Endothelial cell of umbilical vein (primary cell): ENCODE measurements around the gene ADGRD2. TPM values are rescaled to one million over a fixed set of nuclear protein-coding genes. Genes with fewer than 3 reads are reported as not detected.

ENCODE experiments used
- BruUV-seq: library from RNA; stranded (reverse); fragments of 400-500 nt; replicated peaks from 2 replicates; lab custom pipeline; 2021; lab: Mats Ljungman, UMichigan
- CTCF ChIA-PET: fragments of 300-600, 350-600 bp; sonication (Branson Sonifier 250); formaldehyde crosslinking; loops from one replicate; lab custom pipeline; 2021; ENCODE audit warnings: antibody characterized with exemption, inconsistent platforms; lab: Charles Lee
- POLR2A ChIA-PET: fragments of 300-600, 350-600 bp; sonication (Branson Sonifier 250); formaldehyde crosslinking; loops from one replicate; lab custom pipeline; 2021; ENCODE audit warnings: antibody characterized with exemption, inconsistent platforms; lab: Charles Lee
- DNase-seq: peaks from one replicate; pipeline ENCODE4 v3.0.0-alpha.2; 2011; ENCODE audit warnings: low read depth, low spot score
- FAIRE-seq: peaks from 2 replicates; lab custom pipeline; 2011; peaks lifted over from hg19 to GRCh38; lab: Jason Lieb, UNC
- H2AFZ ChIP-seq: 2 replicates; pipeline ENCODE4 v1.6.0; 2012; ENCODE audit warnings: low read depth, low read length, control low read depth, inconsistent platforms
- H3K27ac ChIP-seq: 2 replicates; pipeline ENCODE4 v1.5.1; 2011; ENCODE audit warnings: low read depth, mild to moderate bottlenecking, control low read depth, low read length, moderate library complexity; ENCODE audit not compliant: insufficient read depth
- H3K27me3 ChIP-seq, 2 experiments: 2 replicates each; pipeline versions ENCODE4 v1.6.0 to v1.6.1; 2011; ENCODE audit warnings: low read length in 2 of 2, mixed read lengths in 1 of 2; ENCODE audit not compliant: control insufficient read depth in 2 of 2, insufficient read depth in 2 of 2
- H3K36me3 ChIP-seq, 2 experiments: 2 replicates in 1 of 2; 3 replicates in 1 of 2; pipeline ENCODE4 v1.5.1; 2011; ENCODE audit warnings: low read length in 2 of 2, mild to moderate bottlenecking in 1 of 2, moderate library complexity in 1 of 2; ENCODE audit not compliant: control insufficient read depth in 2 of 2, insufficient read depth in 2 of 2; ENCODE audit errors: extremely low read depth in 1 of 2
- H3K4me1 ChIP-seq: 3 replicates; pipeline ENCODE4 v1.5.1; 2011; ENCODE audit warnings: mild to moderate bottlenecking, low read length; ENCODE audit not compliant: control insufficient read depth, insufficient read depth; ENCODE audit errors: extremely low read depth
- H3K4me2 ChIP-seq: 2 replicates; pipeline ENCODE4 v1.6.1; 2011; ENCODE audit warnings: low read length, control low read depth, mixed read lengths; ENCODE audit not compliant: insufficient read depth
- H3K4me3 ChIP-seq, 3 experiments: fragments of 200-600 bp in 1 of 3; sonication (generic), shearing (Covaris generic) in 1 of 3; replicated peaks in 1 of 3; 2 replicates each; pipeline ENCODE4 v1.5.1; 2011 to 2016; ENCODE audit warnings: control low read depth in 3 of 3, low read length in 3 of 3, mild to moderate bottlenecking in 2 of 3, inconsistent platforms in 1 of 3, low read depth in 1 of 3, moderate library complexity in 1 of 3; ENCODE audit not compliant: insufficient read depth in 1 of 3
- H3K79me2 ChIP-seq: 2 replicates; pipeline ENCODE4 v1.6.0; 2012; ENCODE audit warnings: low read length, inconsistent platforms; ENCODE audit not compliant: control insufficient read depth, insufficient read depth
- H3K9ac ChIP-seq: replicated peaks from 2 replicates; pipeline ENCODE3; 2011; ENCODE audit warnings: low read length, control low read depth; ENCODE audit not compliant: insufficient read depth; ENCODE audit errors: extremely low read depth
- H3K9me1 ChIP-seq: replicated peaks from 3 replicates; pipeline ENCODE4 v1.6.0; 2011; ENCODE audit warnings: mild to moderate bottlenecking, low read length; ENCODE audit not compliant: control insufficient read depth, insufficient read depth; ENCODE audit errors: extremely low read depth
- H3K9me3 ChIP-seq: replicated peaks from 2 replicates; pipeline ENCODE4 v1.5.1; 2012; ENCODE audit warnings: low read length, inconsistent platforms; ENCODE audit not compliant: control insufficient read depth, insufficient read depth
- H4K20me1 ChIP-seq: replicated peaks from 2 replicates; pipeline ENCODE3; 2011; ENCODE audit warnings: mild to moderate bottlenecking, low read length; ENCODE audit not compliant: control insufficient read depth, insufficient read depth; ENCODE audit errors: extremely low read depth
- CTCF ChIP-seq, 2 donors: IDR thresholded peaks; 1 replicate in 1 of 2; 2 replicates in 1 of 2; pipeline ENCODE4 v1.5.1; 2011; ENCODE audit warnings: low read length in 2 of 2, mild to moderate bottlenecking in 2 of 2, moderate library complexity in 2 of 2, control low read depth in 1 of 2, inconsistent platforms in 1 of 2, low read depth in 1 of 2; ENCODE audit not compliant: insufficient read depth in 1 of 2; ENCODE audit errors: extremely low read depth in 1 of 2
- EZH2 ChIP-seq: IDR thresholded peaks from 2 replicates; pipeline ENCODE4 v1.6.1; 2012; ENCODE audit warnings: borderline replicate concordance, low read depth, mild to moderate bottlenecking, moderate library complexity, low read length, inconsistent platforms; ENCODE audit not compliant: severe bottlenecking
- FOS ChIP-seq: IDR thresholded peaks from 2 replicates; pipeline ENCODE4 v1.6.1; 2011; ENCODE audit warnings: mild to moderate bottlenecking, low read length, moderate library complexity, borderline replicate concordance; ENCODE audit not compliant: insufficient read depth
- GATA2 ChIP-seq: IDR thresholded peaks from 2 replicates; pipeline ENCODE4 v1.7.0; 2011; ENCODE audit warnings: low read depth, mild to moderate bottlenecking, moderate library complexity, mixed read lengths, low read length; ENCODE audit not compliant: insufficient read length, insufficient read depth
- JUN ChIP-seq: IDR thresholded peaks from 2 replicates; pipeline ENCODE4 v1.6.1; 2011; ENCODE audit warnings: borderline replicate concordance, low read depth; ENCODE audit not compliant: insufficient read length, insufficient read depth
- MAX ChIP-seq: IDR thresholded peaks from 2 replicates; pipeline ENCODE4 v1.6.1; 2011; ENCODE audit not compliant: insufficient read depth, insufficient read length
- MYC ChIP-seq: IDR thresholded peaks from one replicate; pipeline ENCODE4 v1.6.1; 2011; ENCODE audit warnings: mild to moderate bottlenecking, low read depth, low read length
- POLR2A ChIP-seq: IDR thresholded peaks from 2 replicates; pipeline ENCODE4 v1.6.1; 2012; ENCODE audit warnings: low read depth, mild to moderate bottlenecking, control low read depth, low read length
- POLR2AphosphoS5 ChIP-seq: IDR thresholded peaks from 2 replicates; pipeline ENCODE4 v1.6.1; 2012; ENCODE audit warnings: low read depth, mild to moderate bottlenecking, control low read depth, low read length, moderate library complexity; ENCODE audit not compliant: insufficient read depth
- dilution Hi-C: fragments of 300-500 bp; cut with MboI; formaldehyde crosslinking; loops from one replicate; pipeline ENCODE4 v1.15.0; 2019; ENCODE audit warnings: low sequenced_read_pairs; ENCODE audit not compliant: extremely low pct_ligation_motif_present
- intact Hi-C: fragments of 100-400 bp; cut with micrococcal nuclease; formaldehyde crosslinking; loops from one replicate; pipeline ENCODE4 v1.10.0; 2022
- polyA plus RNA-seq, 4 experiments: library from polyadenylated mRNA; depleted of rRNA in 3 of 4; stranded (reverse) in 3 of 4; unstranded in 1 of 4; fragments of >200 nt; gene quantifications; 2 replicates each; pipeline versions ENCODE4 v1.2.1 to v1.2.3, GENCODE V29; 2011 to 2012; ENCODE audit warnings: missing spikeins in 1 of 4
- total RNA-seq: library from RNA; stranded (reverse); gene quantifications from 2 replicates; pipeline ENCODE4 v1.2.3, GENCODE V29; 2021

Gene ADGRD2
- total and polyA plus RNA-seq, 2 donors (not counting 3 experiments of a cell fraction or from before 2014, with no cell fraction given) = not detected

- Histone ChIP-seq H4K20me1 (no peaks in the 10 kb centered on the region), H3K36me3 (no peaks in the 10 kb centered on the region), H3K9me1 (no peaks in the 10 kb centered on the region), H3K9ac (no peak overlapping the region), H3K79me2 (no peaks in the 10 kb centered on the region), H3K9me3 (no peaks in the 10 kb centered on the region), H3K4me1 (no peaks in the 10 kb centered on the region), H2AFZ (no peak overlapping the region), H3K4me3 (no peak overlapping the region), H3K27me3 (no peaks in the 10 kb centered on the region), H3K4me2 (no peak overlapping the region), H3K27ac (no peak overlapping the region)
- POLR2A ChIA-PET = no interaction called here
- TF ChIP-seq EZH2 (no peak), MYC (no peak), MAX (no peak), POLR2AphosphoS5 (no peak), JUN (no peak), GATA2 (no peak), POLR2A (no peak), FOS (no peak), CTCF (IDR thresholded peaks at IDR 0.05; ENCODE audit: extremely low read depth in 1 of 2, insufficient read depth in 1 of 2, low read depth in 1 of 2, low read length in 2 of 2) (no peak)
- no TSS peak for BruUV-seq
- CTCF ChIA-PET = no interaction called here
- intact Hi-C loops (no loop called here), dilution Hi-C loops (no loop called here)
- no peak for DNase-seq
- FAIRE-seq = no peak
These were observed 45.1 kb downstream of the ADGRD2 start for GRCh38 chr9:124495126-124496074.
